Nephron (organoid): Measurements from ENCODE around the gene ZAR1L.
A peak's percentile ranks its signal among the peaks of the same experiment; 100 is the strongest.

Source experiments
- H3K27ac Mint-ChIP-seq, 3 experiments: 2 replicates each; pipeline ENCODE4 v1.8.0; 2020; ENCODE audit warnings: mixed read lengths in 3 of 3, mild to moderate bottlenecking in 2 of 3, moderate library complexity in 1 of 3
- H3K27me3 Mint-ChIP-seq: 2 replicates; pipeline ENCODE4 v1.8.0; 2021; ENCODE audit warnings: low read depth, mild to moderate bottlenecking, moderate library complexity, mixed read lengths
- H3K36me3 Mint-ChIP-seq: 2 replicates; pipeline ENCODE4 v1.8.0; 2020; ENCODE audit warnings: low read depth, mixed read lengths
- H3K4me1 Mint-ChIP-seq: 2 replicates; pipeline ENCODE4 v1.8.0; 2020; ENCODE audit warnings: mixed read lengths
- H3K4me3 Mint-ChIP-seq, 3 experiments: 2 replicates each; pipeline ENCODE4 v1.8.0; 2020; ENCODE audit warnings: mild to moderate bottlenecking in 3 of 3, mixed read lengths in 3 of 3, moderate library complexity in 2 of 3
- H3K9me3 Mint-ChIP-seq: 2 replicates; pipeline ENCODE4 v1.8.0; 2020; ENCODE audit warnings: mixed read lengths
- TF ChIP-seq, protein P1 (sequence below), 3 experiments: fragments of 200-600 bp; sonication (generic); IDR thresholded peaks; one replicate each; pipeline ENCODE4 v1.5.0; 2021; ENCODE audit warnings: antibody characterized with exemption in 3 of 3; ENCODE audit not compliant: unreplicated experiment in 3 of 3

The ZAR1L gene

DNA sequence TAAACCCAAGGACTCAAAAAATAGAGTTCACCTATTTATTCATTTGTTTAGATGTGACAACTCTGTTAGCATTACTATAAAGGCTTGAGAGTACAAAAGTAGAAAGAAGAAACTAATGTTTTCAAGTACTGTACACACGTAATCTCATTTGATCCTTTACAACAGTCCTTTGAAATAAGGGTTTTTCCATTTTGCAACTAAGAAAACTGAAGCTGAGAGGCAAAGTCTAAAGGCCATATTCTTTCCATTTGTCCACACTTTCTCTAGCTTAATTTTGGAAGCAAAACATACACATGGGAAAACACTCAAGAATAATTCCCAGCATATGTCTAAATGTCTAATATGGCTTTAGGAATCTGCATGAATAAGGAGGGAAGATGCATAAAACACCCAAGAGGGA, 34.1 kb downstream of the ZAR1L start:
- Mint-ChIP-seq H3K27me3 (no peaks in the 10 kb centered on the region), H3K9me3 (no peaks in the 10 kb centered on the region), H3K4me3 (no peak overlapping the region), H3K4me1 (peaks cover 15% of the 10 kb centered on the region), H3K27ac (no peak overlapping the region), H3K36me3 (no peaks in the 10 kb centered on the region)
- TF ChIP-seq, protein P1, sequence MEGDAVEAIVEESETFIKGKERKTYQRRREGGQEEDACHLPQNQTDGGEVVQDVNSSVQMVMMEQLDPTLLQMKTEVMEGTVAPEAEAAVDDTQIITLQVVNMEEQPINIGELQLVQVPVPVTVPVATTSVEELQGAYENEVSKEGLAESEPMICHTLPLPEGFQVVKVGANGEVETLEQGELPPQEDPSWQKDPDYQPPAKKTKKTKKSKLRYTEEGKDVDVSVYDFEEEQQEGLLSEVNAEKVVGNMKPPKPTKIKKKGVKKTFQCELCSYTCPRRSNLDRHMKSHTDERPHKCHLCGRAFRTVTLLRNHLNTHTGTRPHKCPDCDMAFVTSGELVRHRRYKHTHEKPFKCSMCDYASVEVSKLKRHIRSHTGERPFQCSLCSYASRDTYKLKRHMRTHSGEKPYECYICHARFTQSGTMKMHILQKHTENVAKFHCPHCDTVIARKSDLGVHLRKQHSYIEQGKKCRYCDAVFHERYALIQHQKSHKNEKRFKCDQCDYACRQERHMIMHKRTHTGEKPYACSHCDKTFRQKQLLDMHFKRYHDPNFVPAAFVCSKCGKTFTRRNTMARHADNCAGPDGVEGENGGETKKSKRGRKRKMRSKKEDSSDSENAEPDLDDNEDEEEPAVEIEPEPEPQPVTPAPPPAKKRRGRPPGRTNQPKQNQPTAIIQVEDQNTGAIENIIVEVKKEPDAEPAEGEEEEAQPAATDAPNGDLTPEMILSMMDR (IDR thresholded peaks at IDR 0.05; ENCODE audit: unreplicated experiment in 3 of 3), result no peak

DNA sequence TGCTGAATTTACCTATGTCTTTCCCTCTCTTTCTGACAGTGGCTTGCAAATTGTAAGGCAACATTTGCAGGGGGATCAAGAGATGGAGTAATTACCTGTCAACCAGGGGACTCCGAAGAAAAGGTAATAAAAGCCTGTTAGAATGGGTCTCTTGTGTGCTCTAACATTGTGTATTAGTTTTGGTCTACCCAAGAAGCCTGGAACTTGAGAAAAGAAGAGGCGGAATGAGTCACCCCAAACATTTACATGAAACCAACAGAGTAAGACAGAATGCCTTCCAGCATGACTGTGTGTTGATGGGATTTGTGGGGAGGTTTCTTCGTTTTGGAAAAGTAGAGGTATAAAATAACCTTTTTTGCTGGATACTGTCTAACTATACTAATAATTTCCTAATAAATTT, 36.7 kb downstream of the ZAR1L start:
- H3K4me1 Mint-ChIP-seq, result no peaks in the 10 kb centered on the region
- H3K4me3 Mint-ChIP-seq, result no peak overlapping the region
- peaks cover 7% of the 10 kb centered on the region for H3K36me3 Mint-ChIP-seq
- TF ChIP-seq, protein P1 (IDR thresholded peaks at IDR 0.05; ENCODE audit: unreplicated experiment in 3 of 3), result no peak
- no peaks in the 10 kb centered on the region for H3K9me3 Mint-ChIP-seq
- H3K27ac Mint-ChIP-seq, result no peak overlapping the region
- no peaks in the 10 kb centered on the region for H3K27me3 Mint-ChIP-seq

DNA sequence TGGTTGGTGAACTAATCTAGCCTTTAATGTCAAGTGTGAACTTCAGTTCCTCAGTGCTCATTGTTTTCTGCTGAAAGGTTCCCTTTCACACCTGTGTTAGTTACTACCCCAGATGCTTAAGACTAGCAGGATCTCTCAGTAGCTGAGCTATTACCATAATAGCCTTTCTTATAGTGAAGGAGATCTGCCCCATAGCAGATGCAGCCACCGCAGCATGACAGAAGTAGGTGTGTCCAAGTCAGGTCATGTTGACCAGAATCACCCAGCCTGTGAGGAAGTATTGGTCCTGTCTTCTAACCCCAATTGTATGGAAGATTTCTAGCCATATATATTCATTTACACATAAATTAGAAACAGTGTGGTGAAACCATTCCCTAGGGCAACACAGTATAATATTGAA, 37.3 kb downstream of the ZAR1L start:
- no peaks in the 10 kb centered on the region for H3K9me3 Mint-ChIP-seq
- H3K4me1 Mint-ChIP-seq, result no peaks in the 10 kb centered on the region
- TF ChIP-seq, protein P1 (IDR thresholded peaks at IDR 0.05; ENCODE audit: unreplicated experiment in 3 of 3), result no peak
- no peaks in the 10 kb centered on the region for H3K27me3 Mint-ChIP-seq
- peaks cover 7% of the 10 kb centered on the region for H3K36me3 Mint-ChIP-seq
- no peak overlapping the region for H3K4me3 Mint-ChIP-seq
- H3K27ac Mint-ChIP-seq, result no peak overlapping the region

DNA sequence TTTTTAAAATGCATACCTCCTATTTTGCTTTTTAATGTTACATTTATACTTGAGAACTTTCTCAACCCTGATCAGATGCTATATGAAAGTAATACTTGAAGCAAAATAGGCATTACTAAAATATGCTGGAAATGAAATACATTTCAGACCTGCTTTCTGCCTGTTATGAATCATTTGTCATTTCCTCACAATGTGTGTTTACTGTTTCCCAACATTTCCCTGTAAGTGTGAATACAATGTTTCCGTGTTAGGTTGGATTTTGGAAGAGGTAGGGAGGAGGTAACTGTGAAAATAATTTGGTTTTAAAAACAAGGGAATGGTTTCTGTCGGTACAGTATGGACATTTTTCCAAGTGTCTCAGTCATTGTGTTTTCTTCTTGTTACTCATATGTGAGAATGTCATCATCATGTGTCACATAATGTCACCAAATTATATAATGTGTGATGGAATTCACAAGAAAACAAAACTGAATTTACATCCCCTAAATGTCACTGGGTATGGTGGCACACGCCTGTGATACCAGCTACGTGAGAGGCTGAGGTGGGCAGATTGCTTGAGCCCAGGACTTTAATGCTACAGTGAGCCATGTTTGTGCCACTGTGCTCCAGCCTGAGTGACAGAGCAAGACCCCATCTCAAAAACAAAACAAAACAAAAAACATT, 43.0 kb downstream of the ZAR1L start:
- Mint-ChIP-seq H3K36me3 (peaks cover 24% of the 10 kb centered on the region), H3K4me1 (no peaks in the 10 kb centered on the region), H3K4me3 (no peak overlapping the region), H3K27me3 (no peaks in the 10 kb centered on the region), H3K9me3 (no peaks in the 10 kb centered on the region), H3K27ac (no peak overlapping the region)
- TF ChIP-seq, protein P1 (IDR thresholded peaks at IDR 0.05; ENCODE audit: unreplicated experiment in 3 of 3), result no peak

DNA sequence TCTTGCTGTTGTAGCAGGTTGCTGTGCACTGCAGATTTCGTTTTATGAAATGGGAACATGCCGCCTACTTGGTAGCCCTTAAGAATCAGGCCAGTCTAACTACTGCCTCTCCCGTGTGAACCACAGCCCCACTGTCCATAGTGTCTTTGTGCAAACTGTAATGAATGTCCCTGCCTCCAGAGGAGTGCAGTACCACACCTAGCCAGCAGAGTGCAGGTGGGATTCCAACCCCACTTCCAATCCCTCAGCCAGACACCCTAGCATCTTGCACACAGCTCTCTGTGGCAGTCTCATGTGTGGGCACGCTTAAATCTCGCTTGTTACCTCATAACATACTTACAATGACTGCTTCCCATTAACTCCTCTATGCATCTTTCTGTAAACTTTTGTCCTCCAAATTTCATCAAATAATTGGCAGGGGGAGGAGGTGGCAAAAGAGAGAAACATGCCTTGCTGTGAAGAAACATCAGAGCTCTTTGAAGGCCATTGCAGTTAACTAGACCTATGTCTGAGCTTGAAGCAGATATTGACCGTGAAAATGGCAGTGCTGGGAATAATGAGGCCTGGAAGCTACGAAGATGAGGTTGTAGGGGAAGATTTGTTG, 47.2 kb downstream of the ZAR1L start:
- H3K27ac Mint-ChIP-seq, result no peak overlapping the region
- TF ChIP-seq, protein P1 (IDR thresholded peaks at IDR 0.05; ENCODE audit: unreplicated experiment in 3 of 3), result peak; percentile 25 to 44 (median 29)
- no peaks in the 10 kb centered on the region for H3K9me3 Mint-ChIP-seq
- H3K36me3 Mint-ChIP-seq, result peaks cover 27% of the 10 kb centered on the region
- no peaks in the 10 kb centered on the region for H3K27me3 Mint-ChIP-seq
- peaks cover 4% of the 10 kb centered on the region for H3K4me1 Mint-ChIP-seq
- no peak overlapping the region for H3K4me3 Mint-ChIP-seq

DNA sequence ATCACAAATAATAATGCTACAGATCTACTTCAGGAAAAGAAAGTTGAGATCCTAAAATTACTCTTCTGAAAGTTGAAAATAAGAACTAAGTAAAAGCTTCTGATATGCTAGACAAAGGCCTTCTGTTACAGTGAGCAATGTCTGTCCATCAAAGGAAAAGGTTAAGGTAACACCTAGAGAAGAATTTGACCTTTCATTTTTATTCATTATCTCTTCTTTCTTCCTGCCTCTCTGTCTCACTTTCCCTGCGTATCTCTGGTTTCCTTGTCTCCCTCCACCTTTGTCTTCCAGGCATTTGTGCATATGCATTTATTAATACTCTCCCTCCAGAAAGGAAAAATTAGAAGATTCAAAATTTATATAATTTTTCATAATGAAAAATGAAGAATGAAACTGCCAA, 49.0 kb downstream of the ZAR1L start:
- Mint-ChIP-seq H3K4me3 (no peak overlapping the region), H3K27ac (no peak overlapping the region), H3K27me3 (no peaks in the 10 kb centered on the region), H3K4me1 (peaks cover 17% of the 10 kb centered on the region), H3K36me3 (peaks cover 21% of the 10 kb centered on the region), H3K9me3 (no peaks in the 10 kb centered on the region)
- TF ChIP-seq, protein P1 (IDR thresholded peaks at IDR 0.05; ENCODE audit: unreplicated experiment in 3 of 3), result no peak
